IMR-90 (cell line): ENCODE measurements around the gene GALNT7. TPM values are rescaled to one million over a fixed set of nuclear protein-coding genes. Genes with fewer than 3 reads are reported as not detected.

Experiments
- ATAC-seq: fragments of 200-7000 bp; cut with Tn5 transposase; 2 replicates; pipeline ENCODE4 v1.9.1; 2020; ENCODE audit warnings: low read depth, mild to moderate bottlenecking, moderate library complexity
- BruUV-seq: library from RNA; stranded (reverse); fragments of 400-500 nt; replicated peaks from 2 replicates; lab custom pipeline; 2021; lab: Mats Ljungman, UMichigan
- CTCF ChIA-PET: fragments of 300-600 bp; formaldehyde crosslinking; extraction: SDS; loops from one replicate; lab custom pipeline; 2021; ENCODE audit warnings: antibody characterized with exemption; lab: Yijun Ruan, JAX
- POLR2A ChIA-PET: fragments of 300-600 bp; sonication (Branson Sonifier 250); formaldehyde crosslinking; loops from one replicate; lab custom pipeline; 2022; ENCODE audit warnings: antibody characterized with exemption; ENCODE audit not compliant: unreplicated experiment; lab: Charles Lee
- DNase-seq: peaks from one replicate; pipeline ENCODE4 v3.0.0; 2013
- H2AFZ ChIP-seq: replicated peaks from 2 replicates; pipeline ENCODE3; 2013; ENCODE audit warnings: low read length, mild to moderate bottlenecking; ENCODE audit not compliant: poor library complexity
- H2AK5ac ChIP-seq: 2 replicates; pipeline ENCODE4 v1.6.1; 2013; ENCODE audit warnings: low read depth, low read length, inconsistent platforms
- H2AK9ac ChIP-seq: replicated peaks from 2 replicates; pipeline ENCODE3; 2013; ENCODE audit warnings: mild to moderate bottlenecking, low read depth, low read length, moderate library complexity; ENCODE audit not compliant: poor library complexity
- H2BK120ac ChIP-seq: 2 replicates; pipeline ENCODE4 v1.6.1; 2013; ENCODE audit warnings: low read depth, low read length, inconsistent platforms
- H2BK15ac ChIP-seq: 3 replicates; pipeline ENCODE4 v1.6.1; 2013; ENCODE audit warnings: low read depth, low read length, inconsistent platforms
- H2BK20ac ChIP-seq: 2 replicates; pipeline ENCODE4 v1.6.1; 2013; ENCODE audit warnings: low read depth, mild to moderate bottlenecking, inconsistent platforms, low read length, moderate library complexity
- H2BK5ac ChIP-seq: 2 replicates; pipeline ENCODE4 v1.6.1; 2013; ENCODE audit warnings: mild to moderate bottlenecking, low read depth, low read length, inconsistent platforms; ENCODE audit not compliant: poor library complexity, severe bottlenecking
- H3K14ac ChIP-seq: replicated peaks from 2 replicates; pipeline ENCODE4 v1.6.1; 2013; ENCODE audit warnings: low read depth, low read length, inconsistent platforms
- H3K18ac ChIP-seq: 2 replicates; pipeline ENCODE4 v1.6.1; 2013; ENCODE audit warnings: low read depth, low read length, control low read depth
- H3K23ac ChIP-seq: 2 replicates; pipeline ENCODE4 v1.6.1; 2013; ENCODE audit warnings: low read depth, low read length, inconsistent platforms
- H3K27ac ChIP-seq: 2 replicates; pipeline ENCODE4 v1.5.1; 2013; ENCODE audit warnings: mild to moderate bottlenecking, control low read depth, low read length; ENCODE audit not compliant: insufficient read depth
- H3K27me3 ChIP-seq: 2 replicates; pipeline ENCODE4 v1.6.1; 2013; ENCODE audit warnings: low read length; ENCODE audit not compliant: control insufficient read depth, insufficient read depth
- H3K36me3 ChIP-seq: 2 replicates; pipeline ENCODE4 v1.6.1; 2013; ENCODE audit warnings: low read length, mixed read lengths; ENCODE audit not compliant: control insufficient read depth, insufficient read depth
- H3K4ac ChIP-seq: 2 replicates; pipeline ENCODE4 v1.6.1; 2013; ENCODE audit warnings: low read depth, low read length, inconsistent platforms
- H3K4me1 ChIP-seq: 2 replicates; pipeline ENCODE4 v1.6.1; 2013; ENCODE audit warnings: low read length, mixed read lengths; ENCODE audit not compliant: control insufficient read depth, insufficient read depth
- H3K4me2 ChIP-seq: 2 replicates; pipeline ENCODE4 v1.6.1; 2013; ENCODE audit warnings: low read depth, mild to moderate bottlenecking, control low read depth, low read length, moderate library complexity
- H3K4me3 ChIP-seq: 2 replicates; pipeline ENCODE4 v1.5.1; 2013; ENCODE audit warnings: low read depth, mild to moderate bottlenecking, control low read depth, low read length, moderate library complexity; ENCODE audit not compliant: insufficient read depth
- H3K56ac ChIP-seq: 2 replicates; pipeline ENCODE4 v1.6.1; 2013; ENCODE audit warnings: low read length, inconsistent platforms; ENCODE audit not compliant: insufficient read depth; ENCODE audit errors: extremely low read depth
- H3K79me1 ChIP-seq, 2 experiments: 2 replicates each; pipeline ENCODE4 v1.6.1; 2013; ENCODE audit warnings: low read length in 2 of 2, inconsistent platforms in 1 of 2, low read depth in 1 of 2
- H3K9ac ChIP-seq: 2 replicates; pipeline ENCODE4 v1.6.1; 2013; ENCODE audit warnings: low read depth, low read length, control low read depth
- H3K9me1 ChIP-seq: 2 replicates; pipeline ENCODE4 v1.6.1; 2013; ENCODE audit warnings: low read length, inconsistent platforms; ENCODE audit not compliant: insufficient read depth
- H3K9me3 ChIP-seq: 2 replicates; pipeline ENCODE4 v1.6.1; 2013; ENCODE audit warnings: low read length; ENCODE audit not compliant: control insufficient read depth, insufficient read depth
- H4K20me1 ChIP-seq: 2 replicates; pipeline ENCODE4 v1.6.1; 2013; ENCODE audit warnings: low read length, inconsistent platforms; ENCODE audit not compliant: insufficient read depth
- H4K5ac ChIP-seq: 2 replicates; pipeline ENCODE4 v1.6.1; 2013; ENCODE audit warnings: mild to moderate bottlenecking, low read depth, low read length, control low read depth
- H4K8ac ChIP-seq, 2 experiments: 2 replicates each; pipeline ENCODE4 v1.6.1; 2013; ENCODE audit warnings: low read depth in 2 of 2, low read length in 2 of 2, control low read depth in 1 of 2, inconsistent platforms in 1 of 2
- H4K91ac ChIP-seq: 2 replicates; pipeline ENCODE4 v1.6.1; 2013; ENCODE audit warnings: low read depth, low read length, inconsistent platforms; ENCODE audit not compliant: insufficient read depth
- BHLHE40 ChIP-seq: fragments of 150-350 bp; IDR thresholded peaks from 2 replicates; pipeline ENCODE4 v1.6.1; 2016; ENCODE audit warnings: mild to moderate bottlenecking, low read depth, low read length
- CEBPB ChIP-seq: IDR thresholded peaks from 2 replicates; pipeline ENCODE4 v1.6.1; 2012; ENCODE audit warnings: low read depth, low read length, improper control_type of control experiment
- CHD1 ChIP-seq: IDR thresholded peaks from 2 replicates; pipeline ENCODE4 v1.6.1; 2012; ENCODE audit warnings: low read depth, low read length, improper control_type of control experiment
- FOS ChIP-seq: fragments of 150-350 bp; IDR thresholded peaks from 2 replicates; pipeline ENCODE4 v1.6.1; 2016; ENCODE audit warnings: low read depth, low read length
- MAFK ChIP-seq: IDR thresholded peaks from 2 replicates; pipeline ENCODE4 v1.6.1; 2012; ENCODE audit warnings: low read depth, low read length, improper control_type of control experiment
- MAZ ChIP-seq: IDR thresholded peaks from 2 replicates; pipeline ENCODE4 v1.6.1; 2012; ENCODE audit warnings: low read depth, mild to moderate bottlenecking, low read length, improper control_type of control experiment, moderate library complexity, borderline replicate concordance
- MXI1 ChIP-seq: IDR thresholded peaks from 2 replicates; pipeline ENCODE4 v1.6.1; 2012; ENCODE audit warnings: low read depth, mild to moderate bottlenecking, low read length, moderate library complexity, borderline replicate concordance
- NFE2L2 ChIP-seq: fragments of 150-350 bp; IDR thresholded peaks from 2 replicates; pipeline ENCODE4 v1.6.1; 2016; ENCODE audit warnings: low read depth, mild to moderate bottlenecking, low read length
- POLR2A ChIP-seq: IDR thresholded peaks from 2 replicates; pipeline ENCODE4 v1.6.1; 2012; ENCODE audit warnings: mild to moderate bottlenecking, low read depth, low read length
- RAD21 ChIP-seq: IDR thresholded peaks from 2 replicates; pipeline ENCODE4 v1.6.1; 2012; ENCODE audit warnings: low read length, improper control_type of control experiment
- RCOR1 ChIP-seq: IDR thresholded peaks from 2 replicates; pipeline ENCODE4 v1.6.1; 2012; ENCODE audit warnings: mild to moderate bottlenecking, low read length, improper control_type of control experiment; ENCODE audit not compliant: insufficient replicate concordance
- RFX5 ChIP-seq: IDR thresholded peaks from 2 replicates; pipeline ENCODE4 v1.8.0; 2012; ENCODE audit warnings: low read depth, mild to moderate bottlenecking, low read length, moderate library complexity
- SMC3 ChIP-seq: fragments of 150-350 bp; IDR thresholded peaks from 2 replicates; pipeline ENCODE4 v1.6.1; 2016; ENCODE audit warnings: low read depth, mild to moderate bottlenecking, antibody characterized with exemption, low read length, moderate library complexity
- WGBS, 2 experiments: methylation state at CpG; one replicate each; pipeline versions ENCODE4 v1.1.5 to v1.1.7; 2013; ENCODE audit warnings: missing lambda C conversion rate in 2 of 2; ENCODE audit not compliant: insufficient read length in 1 of 2; ENCODE audit errors: extremely low coverage in 2 of 2; 5-methylcytosine and 5-hydroxymethylcytosine counted together
- dilution Hi-C: fragments of 300-500 bp; cut with HindIII; formaldehyde crosslinking; loops from one replicate; pipeline ENCODE4 v1.14.3; 2018; ENCODE audit warnings: low sequenced_read_pairs; ENCODE audit not compliant: unreplicated experiment
- in situ Hi-C: fragments of 300-500 bp; cut with MboI; formaldehyde crosslinking; loops from 3 replicates; pipeline ENCODE4 v1.14.3; 2019; ENCODE audit warnings: low sequenced_read_pairs, inconsistent platforms, mixed read lengths
- intact Hi-C: fragments of 100-400 bp; cut with micrococcal nuclease; formaldehyde crosslinking; loops from 2 replicates; pipeline ENCODE4 v1.10.0; 2022
- polyA plus RNA-seq, 3 experiments: library from polyadenylated mRNA; depleted of rRNA; stranded (reverse); fragments of >200 nt; gene quantifications; 2 replicates each; pipeline ENCODE4 v1.2.3, GENCODE V29; 2012; ENCODE audit warnings: low replicate concordance in 1 of 3
- total RNA-seq: library from RNA; depleted of rRNA; stranded (reverse); fragments of >200 nt; gene quantifications from 2 replicates; pipeline ENCODE4 v1.2.3, GENCODE V29; 2012
- TF ChIP-seq, protein P1 (sequence below): fragments of 150-350 bp; IDR thresholded peaks from 2 replicates; pipeline ENCODE4 v1.6.1; 2017; ENCODE audit warnings: mild to moderate bottlenecking, antibody characterized with exemption, low read length, low read depth
- TF ChIP-seq, protein P2 (sequence below): fragments of 150-350 bp; IDR thresholded peaks from 2 replicates; pipeline ENCODE4 v1.6.1; 2016; ENCODE audit warnings: low read depth, mild to moderate bottlenecking, low read length, moderate library complexity, borderline replicate concordance

The GALNT7 gene
- total and polyA plus RNA-seq, 2 of the 4 experiments (the other 2 are of a cell fraction) = 19.1 to 31.2 TPM

DNA sequence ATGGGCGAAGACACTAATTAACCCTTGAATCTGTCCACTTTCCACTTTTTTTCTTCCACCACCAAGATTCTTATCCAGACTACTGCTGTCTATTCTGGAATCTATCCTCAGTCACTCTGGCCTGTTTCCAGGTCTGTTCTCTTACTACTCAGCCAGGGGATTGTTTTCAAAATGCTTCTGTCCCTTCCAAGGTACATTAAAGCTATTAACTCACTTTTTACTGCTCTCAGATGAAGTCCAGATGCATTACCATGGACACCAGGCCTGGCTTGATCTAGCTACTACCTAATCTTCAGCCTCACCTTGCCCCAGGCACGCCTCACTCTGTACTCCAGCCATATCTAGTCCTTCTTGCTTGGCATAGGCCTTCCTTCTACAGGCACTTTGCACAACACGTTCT lies 66.4 kb downstream of the GALNT7 start:
- no peak overlapping the region for H2AFZ ChIP-seq
- no peak overlapping the region for H2AK9ac ChIP-seq
- no peak overlapping the region for H3K18ac ChIP-seq
- WGBS, 2 experiments = 100% methylated on average over 2 of the region's 3 CpGs; no CpG with 5 or more reads in 1 of the 2 experiments
- H3K9ac ChIP-seq = no peak overlapping the region
- TF ChIP-seq RCOR1 = no peak
- no peak for TF ChIP-seq MAZ
- TF ChIP-seq, protein P1, sequence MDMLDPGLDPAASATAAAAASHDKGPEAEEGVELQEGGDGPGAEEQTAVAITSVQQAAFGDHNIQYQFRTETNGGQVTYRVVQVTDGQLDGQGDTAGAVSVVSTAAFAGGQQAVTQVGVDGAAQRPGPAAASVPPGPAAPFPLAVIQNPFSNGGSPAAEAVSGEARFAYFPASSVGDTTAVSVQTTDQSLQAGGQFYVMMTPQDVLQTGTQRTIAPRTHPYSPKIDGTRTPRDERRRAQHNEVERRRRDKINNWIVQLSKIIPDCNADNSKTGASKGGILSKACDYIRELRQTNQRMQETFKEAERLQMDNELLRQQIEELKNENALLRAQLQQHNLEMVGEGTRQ = no peak
- TF ChIP-seq NFE2L2 = no peak
- TF ChIP-seq, protein P2, sequence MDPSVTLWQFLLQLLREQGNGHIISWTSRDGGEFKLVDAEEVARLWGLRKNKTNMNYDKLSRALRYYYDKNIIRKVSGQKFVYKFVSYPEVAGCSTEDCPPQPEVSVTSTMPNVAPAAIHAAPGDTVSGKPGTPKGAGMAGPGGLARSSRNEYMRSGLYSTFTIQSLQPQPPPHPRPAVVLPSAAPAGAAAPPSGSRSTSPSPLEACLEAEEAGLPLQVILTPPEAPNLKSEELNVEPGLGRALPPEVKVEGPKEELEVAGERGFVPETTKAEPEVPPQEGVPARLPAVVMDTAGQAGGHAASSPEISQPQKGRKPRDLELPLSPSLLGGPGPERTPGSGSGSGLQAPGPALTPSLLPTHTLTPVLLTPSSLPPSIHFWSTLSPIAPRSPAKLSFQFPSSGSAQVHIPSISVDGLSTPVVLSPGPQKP = no peak
- no peak for TF ChIP-seq RFX5
- no peak for TF ChIP-seq MXI1
- TF ChIP-seq FOS = no peak
- TF ChIP-seq CHD1 = no peak
- TF ChIP-seq BHLHE40 = no peak
- no peak for TF ChIP-seq POLR2A
- TF ChIP-seq RAD21 = no peak
- TF ChIP-seq SMC3 = no peak
- TF ChIP-seq CEBPB = no peak
- no peak for TF ChIP-seq MAFK
- dilution Hi-C loops = no loop called here
- H3K4me1 ChIP-seq = no peaks in the 10 kb centered on the region
- no peak for ATAC-seq
- no peak overlapping the region for H3K4me3 ChIP-seq
- in situ Hi-C loops = no loop called here
- H4K5ac ChIP-seq = no peak overlapping the region
- H4K8ac ChIP-seq = no peak overlapping the region
- no peak overlapping the region for H3K27ac ChIP-seq
- H3K36me3 ChIP-seq = no peaks in the 10 kb centered on the region
- CTCF ChIA-PET = no interaction called here
- no peak overlapping the region for H2BK20ac ChIP-seq
- no peak for DNase-seq
- H2AK5ac ChIP-seq = no peak overlapping the region
- no peak overlapping the region for H4K91ac ChIP-seq
- no peak overlapping the region for H3K4ac ChIP-seq
- H2BK120ac ChIP-seq = no peak overlapping the region
- H3K27me3 ChIP-seq = no peaks in the 10 kb centered on the region
- H3K14ac ChIP-seq = no peak overlapping the region
- H2BK15ac ChIP-seq = no peak overlapping the region
- no peak overlapping the region for H2BK5ac ChIP-seq
- peaks cover 0 to 2% of the 10 kb centered on the region in 2 experiments; a peak in 1 of 4 replicates for H3K79me1 ChIP-seq
- intact Hi-C loops = no loop called here
- no peak overlapping the region for H3K56ac ChIP-seq
- H4K20me1 ChIP-seq = no peaks in the 10 kb centered on the region
- H3K4me2 ChIP-seq = no peak overlapping the region
- H3K9me3 ChIP-seq = no peaks in the 10 kb centered on the region
- H3K23ac ChIP-seq = no peak overlapping the region
- POLR2A ChIA-PET = no interaction called here
- H3K9me1 ChIP-seq = peaks cover 2% of the 10 kb centered on the region; the same call in 1 of the 2 replicates
- BruUV-seq = no TSS peak
